T47D (cell line): Measurements from ENCODE around the gene NODAL.
A peak's percentile ranks its signal among the peaks of the same experiment; 100 is the strongest.

Source experiments
- DNase-seq, 2 experiments: peaks; one replicate each; pipeline versions ENCODE4 v3.0.0 to v3.0.0-alpha.2; 2011 to 2012; ENCODE audit warnings: low read depth in 1 of 2, low spot score in 1 of 2
- JUND ChIP-seq: IDR thresholded peaks from 2 replicates; pipeline ENCODE4 v1.6.1; 2012; ENCODE audit warnings: low read depth
- in situ Hi-C: cut with HindIII; loops from 2 replicates; pipeline ENCODE4 v1.10.0; 2016; ENCODE audit warnings: low sequenced_read_pairs, low pct_unique_long_range_greater_than_20kb

Gene NODAL

DNA sequence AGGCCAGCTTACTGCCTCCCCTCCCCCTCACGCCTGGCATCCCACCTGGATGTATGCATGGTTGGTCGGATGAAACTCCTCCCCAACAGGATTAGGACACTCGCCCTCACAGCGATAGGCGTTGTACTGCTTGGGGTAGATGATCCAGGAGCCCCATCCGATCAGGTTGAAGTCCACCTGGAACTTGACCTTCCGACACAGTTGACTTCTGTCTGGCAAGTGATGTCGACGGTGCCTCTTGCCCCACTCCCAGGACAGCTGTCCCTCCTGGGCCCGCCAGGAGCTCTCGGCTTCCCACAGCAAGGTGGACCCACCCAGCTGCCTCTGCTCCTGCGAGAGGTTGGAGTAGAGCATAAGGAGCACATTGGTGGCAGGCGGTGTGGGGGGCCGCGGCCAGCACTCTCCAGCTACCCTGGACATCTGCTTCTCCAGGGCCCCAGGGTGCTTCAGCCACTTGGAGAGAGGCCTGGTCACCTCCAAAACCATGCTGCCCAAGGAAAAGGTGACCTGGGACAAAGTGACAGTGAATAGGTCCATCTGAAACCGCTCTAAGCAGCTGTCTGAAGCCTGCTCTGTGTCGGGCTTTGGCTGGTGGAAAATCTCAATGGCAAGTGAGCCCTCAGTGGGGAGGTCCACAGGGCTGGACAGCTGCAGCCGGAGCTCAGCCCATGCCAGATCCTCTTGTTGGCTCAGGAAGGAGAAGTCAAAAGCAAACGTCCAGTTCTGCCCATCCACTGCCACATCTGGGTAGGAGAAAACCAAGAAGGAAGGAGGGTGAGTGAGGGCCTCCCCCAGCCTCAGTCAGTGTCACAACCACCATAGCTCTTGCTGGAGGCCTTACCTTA is 6.0 kb downstream of the NODAL start:
- no peak for DNase-seq
- TF ChIP-seq JUND = no peak
- in situ Hi-C loops = no loop called here

- DNase-seq = no peak
- TF ChIP-seq JUND = no peak
- in situ Hi-C loops = no loop called here
These were observed 7.8 kb downstream of the NODAL start for GRCh38 chr10:70433581-70434280.

GRCh38 chr10:70432561-70433263 is 8.8 kb downstream of the NODAL start:
- in situ Hi-C loops = no loop called here
- no peak for TF ChIP-seq JUND
- no peak for DNase-seq

GRCh38 chr10:70432101-70432500 is 9.4 kb downstream of the NODAL start:
- in situ Hi-C loops = no loop called here
- TF ChIP-seq JUND = no peak
- no peak for DNase-seq

DNA sequence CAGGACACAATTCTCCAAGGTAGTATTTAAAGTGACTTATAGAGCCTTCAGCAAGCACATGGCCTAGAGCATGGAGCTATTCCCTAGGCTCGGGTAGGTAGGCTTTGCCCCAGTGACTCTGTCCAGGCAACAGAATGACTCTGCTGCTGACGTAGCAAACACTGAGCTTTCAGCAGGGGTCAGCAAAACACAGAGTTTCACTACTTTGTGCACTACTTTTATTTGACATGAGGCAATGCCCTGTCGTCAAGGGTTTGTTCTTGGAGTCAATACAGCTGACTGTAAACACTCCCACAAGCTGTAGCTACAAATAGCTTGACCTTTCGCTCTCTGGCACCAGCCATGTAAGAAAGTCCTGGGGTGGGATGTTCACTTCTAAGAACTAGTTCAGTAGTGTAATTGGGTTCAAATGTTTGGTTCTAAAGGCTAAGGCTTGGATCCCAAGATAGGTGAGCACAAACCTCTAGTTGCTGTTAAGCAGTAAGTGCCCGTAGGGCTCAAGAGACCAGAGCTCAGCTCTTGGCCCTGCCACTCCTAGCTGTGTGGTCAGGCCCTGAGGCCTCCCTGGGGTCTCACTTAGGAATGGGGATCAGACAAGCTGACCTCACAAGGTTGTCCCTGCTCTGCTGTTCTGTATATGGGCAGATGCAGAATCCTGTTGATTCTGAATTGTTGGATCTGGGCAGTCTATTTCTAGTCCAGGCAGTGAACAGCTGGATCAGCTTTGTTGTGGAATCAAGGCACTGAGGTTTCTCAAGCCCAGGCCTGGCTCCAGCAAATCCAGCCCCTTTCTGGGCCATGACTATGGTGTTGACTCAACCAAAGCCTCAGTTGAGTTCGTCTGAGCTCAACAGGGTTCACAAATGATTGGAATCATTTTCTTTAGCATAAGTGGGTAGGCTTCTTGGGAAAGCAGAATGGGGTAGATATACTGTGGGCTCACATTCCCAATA is 10.7 kb downstream of the NODAL start:
- peak in 1 of 2 experiments; percentile 6 for DNase-seq
- no peak for TF ChIP-seq JUND
- in situ Hi-C loops = no loop called here

DNA sequence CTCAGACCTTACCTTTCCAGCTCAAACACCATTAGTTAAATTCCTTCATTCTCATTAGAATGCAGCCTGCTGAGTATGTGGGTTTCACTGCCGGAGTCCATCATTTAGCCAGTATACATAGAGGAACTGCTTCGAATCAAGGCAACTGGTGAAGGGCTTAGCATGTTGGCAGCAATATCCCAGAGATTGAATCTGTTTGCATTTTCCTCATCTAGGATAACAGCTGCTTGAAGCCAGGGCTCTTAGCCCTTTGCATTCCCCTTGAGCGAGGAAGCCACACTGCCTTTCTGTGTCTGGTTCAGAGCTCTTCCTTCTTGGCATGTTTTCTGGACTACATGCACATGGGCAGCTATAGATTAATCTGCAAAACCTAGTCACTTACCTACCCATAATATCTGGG is 14.7 kb downstream of the NODAL start:
- in situ Hi-C loops = no loop called here
- TF ChIP-seq JUND = no peak
- no peak for DNase-seq

GRCh38 chr10:70425096-70425495 is 16.4 kb downstream of the NODAL start:
- DNase-seq = no peak
- in situ Hi-C loops = no loop called here
- TF ChIP-seq JUND = no peak

DNA sequence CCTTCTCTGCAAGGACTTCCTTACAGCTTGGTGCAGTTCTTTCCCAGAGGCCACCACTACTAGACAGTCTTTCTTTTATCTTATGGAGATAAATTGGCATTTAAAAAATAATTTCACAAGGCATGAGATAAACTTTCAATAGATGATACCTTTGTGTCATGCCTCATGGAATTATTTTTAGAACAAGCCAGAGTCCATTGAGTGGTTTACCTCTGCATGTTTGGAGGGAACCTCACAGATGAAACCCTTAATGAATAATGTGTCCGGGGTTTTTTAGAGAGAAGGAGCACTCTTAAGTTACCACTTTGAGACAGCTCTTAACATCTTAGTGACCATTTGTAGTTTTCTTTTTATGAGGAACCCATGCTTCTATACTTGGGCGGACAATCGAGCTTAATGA is 17.2 kb downstream of the NODAL start:
- in situ Hi-C loops = no loop called here
- no peak for DNase-seq
- no peak for TF ChIP-seq JUND

DNA sequence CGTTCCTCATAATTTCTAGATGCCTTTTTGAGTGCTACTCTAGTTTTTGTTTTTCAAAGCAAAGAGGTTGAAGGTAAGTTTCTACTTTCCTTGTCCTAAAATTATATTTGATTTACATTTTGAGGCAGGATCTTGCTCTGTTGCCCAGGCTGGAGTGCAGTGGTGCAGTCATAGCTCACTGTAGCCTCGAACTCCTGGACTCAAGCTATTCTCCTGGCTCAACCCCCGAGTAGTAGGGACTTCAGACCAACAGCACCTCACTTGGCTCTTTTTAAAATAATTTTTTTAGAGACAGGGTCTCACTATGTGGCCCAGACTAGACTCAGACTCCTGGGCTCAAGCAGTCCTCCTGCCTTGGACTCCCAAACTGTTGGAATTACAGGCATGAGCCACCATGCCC is 22.8 kb downstream of the NODAL start:
- in situ Hi-C loops = no loop called here
- TF ChIP-seq JUND = no peak
- no peak for DNase-seq

DNA sequence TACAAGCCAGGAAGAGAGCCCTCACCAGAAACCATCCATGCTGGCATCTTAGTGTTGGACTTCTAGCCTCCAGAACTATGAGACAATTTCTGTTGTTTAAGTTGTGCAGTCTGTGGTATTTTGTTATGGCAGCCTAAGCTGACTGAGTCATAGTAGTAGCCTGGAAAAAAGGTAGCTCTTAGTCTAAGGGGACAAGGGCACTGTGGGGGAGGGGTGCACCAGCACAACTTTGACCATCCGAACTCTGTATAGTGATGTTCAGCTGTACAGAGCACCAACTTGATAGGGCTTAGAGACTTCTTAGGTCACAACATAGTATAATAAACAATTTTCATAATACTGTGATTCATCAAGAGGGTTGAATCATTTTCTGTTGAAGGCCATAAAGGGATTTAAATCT is 23.3 kb downstream of the NODAL start:
- no peak for DNase-seq
- in situ Hi-C loops = no loop called here
- no peak for TF ChIP-seq JUND

GRCh38 chr10:70417568-70417967 is 23.9 kb downstream of the NODAL start:
- no peak for TF ChIP-seq JUND
- in situ Hi-C loops = no loop called here
- no peak for DNase-seq

DNA sequence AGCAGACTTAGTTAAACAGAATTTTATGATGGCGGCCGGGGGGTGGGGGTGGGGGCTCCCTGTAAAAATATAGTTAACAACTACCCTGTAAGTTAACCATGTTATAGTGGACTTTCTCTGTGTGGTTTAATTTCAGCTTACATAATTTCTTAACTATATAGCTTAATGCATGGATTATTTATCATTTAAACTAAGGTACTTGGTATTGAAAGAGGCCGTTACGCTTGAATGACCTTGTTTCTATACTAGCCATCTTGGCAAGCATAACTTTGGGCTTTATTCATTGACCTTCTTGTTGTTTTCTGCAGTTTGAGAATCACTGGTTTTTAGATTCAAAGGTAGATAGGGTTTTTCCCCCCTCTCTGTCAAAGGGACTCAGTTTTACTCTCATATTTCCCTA is 29.1 kb downstream of the NODAL start:
- TF ChIP-seq JUND = no peak
- in situ Hi-C loops = no loop called here
- DNase-seq = no peak
